WERI-Rb-1 (cell line): ENCODE measurements around the gene ANGPTL8.
A peak's percentile ranks its signal among the peaks of the same experiment; 100 is the strongest.

Source experiments
- DNase-seq: peaks from one replicate; pipeline ENCODE4 v3.0.0-alpha.2; 2020
- H3K27ac ChIP-seq: fragments of 250-450 bp; sonication (Bioruptor Pico); 2 replicates; pipeline ENCODE4 v1.5.1; 2020; ENCODE audit warnings: mild to moderate bottlenecking, moderate library complexity
- H3K27me3 ChIP-seq: fragments of 250-450 bp; sonication (Bioruptor Pico); 2 replicates; pipeline ENCODE4 v1.5.1; 2021; ENCODE audit warnings: mild to moderate bottlenecking, low read depth, moderate library complexity; ENCODE audit not compliant: insufficient read depth, severe bottlenecking
- H3K36me3 ChIP-seq: fragments of 250-450 bp; sonication (Bioruptor Pico); 2 replicates; pipeline ENCODE4 v1.5.1; 2020; ENCODE audit warnings: mild to moderate bottlenecking, moderate library complexity
- H3K4me3 ChIP-seq: 2 replicates; pipeline ENCODE4 v1.5.1; 2011; ENCODE audit warnings: low read depth, mild to moderate bottlenecking, control low read depth, low read length
- H3K9me3 ChIP-seq: fragments of 250-450 bp; sonication (Bioruptor Pico); 2 replicates; pipeline ENCODE4 v1.5.1; 2021; ENCODE audit warnings: mild to moderate bottlenecking, moderate library complexity; ENCODE audit not compliant: severe bottlenecking
- TF ChIP-seq, protein P1 (sequence below): IDR thresholded peaks from 2 replicates; pipeline ENCODE4 v1.5.1; 2011; ENCODE audit warnings: low read depth, mild to moderate bottlenecking, control low read depth, inconsistent platforms, low read length

ANGPTL8 gene

DNA sequence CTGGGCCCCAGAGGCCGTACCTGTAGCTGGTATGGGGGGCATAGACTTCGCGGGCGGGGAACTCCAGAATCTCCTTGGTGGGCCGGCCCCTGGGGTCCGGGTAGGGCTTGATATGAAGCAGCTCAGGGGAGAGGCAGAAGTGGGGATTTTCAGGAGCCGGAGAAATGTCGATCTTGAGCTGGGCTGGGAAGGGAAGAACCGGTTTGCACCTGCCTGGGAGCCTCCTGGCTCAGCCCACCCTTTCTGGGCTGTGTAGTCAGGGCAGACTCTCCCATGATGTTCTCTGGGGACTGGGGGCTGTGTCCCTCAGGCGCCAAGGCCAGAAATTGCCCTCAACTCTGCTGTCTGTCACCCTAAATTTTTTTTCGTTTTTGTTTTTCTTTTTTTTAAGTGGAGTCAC is 2.6 kb downstream of the ANGPTL8 start:
- Histone ChIP-seq H3K4me3 (no peak overlapping the region), H3K36me3 (no peaks in the 10 kb centered on the region), H3K27ac (no peak overlapping the region), H3K9me3 (no peaks in the 10 kb centered on the region), H3K27me3 (no peaks in the 10 kb centered on the region)
- TF ChIP-seq, protein P1, sequence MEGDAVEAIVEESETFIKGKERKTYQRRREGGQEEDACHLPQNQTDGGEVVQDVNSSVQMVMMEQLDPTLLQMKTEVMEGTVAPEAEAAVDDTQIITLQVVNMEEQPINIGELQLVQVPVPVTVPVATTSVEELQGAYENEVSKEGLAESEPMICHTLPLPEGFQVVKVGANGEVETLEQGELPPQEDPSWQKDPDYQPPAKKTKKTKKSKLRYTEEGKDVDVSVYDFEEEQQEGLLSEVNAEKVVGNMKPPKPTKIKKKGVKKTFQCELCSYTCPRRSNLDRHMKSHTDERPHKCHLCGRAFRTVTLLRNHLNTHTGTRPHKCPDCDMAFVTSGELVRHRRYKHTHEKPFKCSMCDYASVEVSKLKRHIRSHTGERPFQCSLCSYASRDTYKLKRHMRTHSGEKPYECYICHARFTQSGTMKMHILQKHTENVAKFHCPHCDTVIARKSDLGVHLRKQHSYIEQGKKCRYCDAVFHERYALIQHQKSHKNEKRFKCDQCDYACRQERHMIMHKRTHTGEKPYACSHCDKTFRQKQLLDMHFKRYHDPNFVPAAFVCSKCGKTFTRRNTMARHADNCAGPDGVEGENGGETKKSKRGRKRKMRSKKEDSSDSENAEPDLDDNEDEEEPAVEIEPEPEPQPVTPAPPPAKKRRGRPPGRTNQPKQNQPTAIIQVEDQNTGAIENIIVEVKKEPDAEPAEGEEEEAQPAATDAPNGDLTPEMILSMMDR = no peak
- no peak for DNase-seq

DNA sequence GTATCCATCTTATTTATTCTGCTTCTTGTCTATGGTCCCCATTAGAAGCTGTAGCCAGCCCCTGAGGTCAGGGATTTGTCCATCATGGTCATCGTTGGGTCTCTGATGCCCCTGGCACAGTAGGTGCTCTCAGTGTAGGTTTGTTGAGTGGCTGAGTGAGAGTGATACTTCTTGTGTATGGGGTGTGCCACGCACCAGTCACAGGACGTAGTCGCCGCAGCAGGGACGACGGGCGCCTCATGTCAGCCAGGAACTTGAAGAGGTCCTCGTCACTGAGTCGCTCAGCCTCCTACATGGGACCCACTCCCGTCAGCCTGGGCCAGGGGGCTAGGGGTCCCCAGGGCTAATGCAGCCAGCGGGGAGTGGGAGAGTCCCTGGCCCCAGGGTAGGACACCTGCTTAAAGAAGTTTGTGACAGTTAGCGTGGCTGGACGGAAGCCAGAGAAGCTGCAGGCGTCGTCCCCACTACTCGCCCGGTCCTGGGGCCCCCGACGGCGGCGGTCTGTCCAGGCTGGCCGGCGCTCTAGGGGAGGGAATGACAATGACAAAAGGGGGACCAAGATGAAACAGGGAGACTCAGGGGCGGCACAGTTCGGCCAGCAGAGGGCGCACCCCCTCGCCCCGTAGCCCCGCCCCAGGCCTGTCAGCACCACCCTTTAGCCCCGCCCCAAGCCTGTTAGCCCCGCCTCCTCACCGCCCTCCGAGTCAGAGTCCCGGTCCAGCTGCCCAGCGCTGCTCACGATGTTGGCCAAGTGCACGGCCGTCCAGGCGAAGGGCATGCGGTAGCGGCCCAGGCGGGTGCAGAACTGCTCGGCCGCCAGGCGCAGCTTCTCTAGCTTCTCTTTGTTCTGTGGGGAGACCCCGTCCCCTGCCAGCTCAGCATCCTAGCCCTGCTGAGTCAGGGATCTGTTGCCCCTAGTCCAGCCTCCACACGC is 3.7 kb downstream of the ANGPTL8 start:
- TF ChIP-seq, protein P1 = peak; percentile 77
- Histone ChIP-seq H3K4me3 (no peak overlapping the region), H3K36me3 (peaks cover 5% of the 10 kb centered on the region; the same call in 1 of the 2 replicates), H3K27me3 (no peaks in the 10 kb centered on the region), H3K27ac (peak overlapping the region; percentile 14; the same call in 1 of the 2 replicates), H3K9me3 (no peaks in the 10 kb centered on the region)
- peak; percentile 95 for DNase-seq

DNA sequence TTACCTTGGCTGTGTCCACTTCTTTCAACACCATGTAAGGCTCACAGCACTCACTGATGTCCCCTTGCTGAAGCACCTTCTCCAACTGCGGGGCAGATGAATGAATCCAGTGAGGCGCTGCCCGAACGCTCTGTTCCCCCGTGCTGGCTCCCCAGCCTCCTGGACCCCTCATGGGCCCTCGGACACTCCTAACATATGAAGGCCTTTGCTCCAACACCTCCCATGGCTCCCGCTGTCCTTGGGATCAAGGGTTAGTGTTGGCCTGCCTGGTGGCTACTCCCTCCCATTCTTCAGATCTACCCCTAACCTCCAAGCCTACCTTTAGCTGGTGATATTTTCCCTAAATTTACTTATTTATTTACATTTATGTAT is 4.4 kb downstream of the ANGPTL8 start:
- no peaks in the 10 kb centered on the region for H3K27me3 ChIP-seq
- no peak overlapping the region for H3K27ac ChIP-seq
- peaks cover 7% of the 10 kb centered on the region for H3K36me3 ChIP-seq
- H3K9me3 ChIP-seq = no peaks in the 10 kb centered on the region
- TF ChIP-seq, protein P1 = no peak
- no peak for DNase-seq
- no peak overlapping the region for H3K4me3 ChIP-seq

DNA sequence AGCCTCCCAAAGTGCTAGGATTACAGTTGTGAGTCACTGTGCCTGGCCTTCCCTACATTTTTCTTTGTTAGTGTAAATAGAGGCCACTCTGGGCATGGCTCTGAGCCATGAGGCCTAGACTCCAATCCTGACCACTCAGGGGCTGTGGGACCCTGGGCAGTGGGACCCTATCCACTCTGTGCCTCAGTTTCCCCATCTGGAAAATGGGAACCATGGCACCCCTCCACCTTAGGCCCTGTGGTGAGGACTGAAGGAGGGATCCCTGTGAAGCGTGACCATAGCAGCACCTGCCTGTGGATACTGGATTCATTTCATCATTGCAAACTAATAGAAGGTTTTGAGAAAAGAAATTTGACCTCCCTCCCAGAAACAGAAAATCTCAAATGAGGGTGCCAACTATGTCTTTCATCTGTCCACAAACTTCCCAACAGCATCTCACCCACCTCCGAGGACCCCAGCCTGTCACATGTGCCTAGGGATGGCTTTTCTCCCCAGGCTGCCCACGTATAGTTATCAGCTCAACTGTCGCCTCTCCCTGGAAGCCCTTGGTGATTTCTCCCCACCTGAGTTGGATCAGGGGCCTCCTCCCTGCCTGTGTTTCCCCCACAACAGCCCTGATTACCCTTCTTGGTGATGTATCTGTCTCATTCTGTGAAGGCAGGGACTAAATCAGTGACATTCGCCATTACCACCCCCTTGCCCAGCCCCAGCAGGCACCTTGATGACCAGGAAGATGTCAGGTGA is 5.6 kb downstream of the ANGPTL8 start:
- Histone ChIP-seq H3K9me3 (no peaks in the 10 kb centered on the region), H3K27me3 (no peaks in the 10 kb centered on the region), H3K4me3 (no peak overlapping the region), H3K27ac (no peak overlapping the region), H3K36me3 (peaks cover 8% of the 10 kb centered on the region)
- no peak for DNase-seq
- TF ChIP-seq, protein P1 = no peak

DNA sequence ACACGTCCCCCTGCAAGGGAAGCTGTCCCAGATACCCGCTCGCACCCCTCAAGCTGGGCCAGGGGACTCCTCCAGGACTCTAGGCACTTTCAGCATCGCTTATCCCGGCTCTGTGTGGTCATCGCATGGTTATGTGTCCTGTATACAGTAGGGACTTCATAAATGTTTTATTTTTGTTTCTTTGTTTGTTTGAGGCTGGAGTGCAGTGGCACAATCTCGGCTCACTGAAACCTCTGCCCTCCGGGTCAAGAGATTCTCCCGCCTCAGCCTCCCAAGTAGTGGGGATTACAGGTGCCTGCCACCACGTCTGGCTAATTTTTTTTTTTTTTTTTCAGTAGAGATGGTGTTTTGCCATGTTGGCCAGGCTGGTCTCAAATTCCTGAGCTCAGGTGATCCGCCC is 7.5 kb downstream of the ANGPTL8 start:
- Histone ChIP-seq H3K27ac (no peak overlapping the region), H3K9me3 (no peaks in the 10 kb centered on the region), H3K27me3 (no peaks in the 10 kb centered on the region), H3K36me3 (peaks cover 17% of the 10 kb centered on the region), H3K4me3 (no peak overlapping the region)
- DNase-seq = no peak
- TF ChIP-seq, protein P1 = no peak
